ENCODE measurements around the gene CCT7. TPM values are rescaled to one million over a fixed set of nuclear protein-coding genes. Genes with fewer than 3 reads are reported as not detected.

CCT7 gene
- total RNA-seq, 1 donor from 2014 or later = 359 TPM

GRCh38 chr2:73228631-73229030 lies 5.5 kb upstream of the CCT7 start:
- DNase-seq (ENCODE audit: low read depth) (no peak), FAIRE-seq (no peak)
- Histone ChIP-seq H3K9me3 (ENCODE audit: insufficient read depth, low read depth, low read length) (no peaks in the 10 kb centered on the region), H2AFZ (ENCODE audit: low read depth, low read length) (no peak overlapping the region), H3K4me1 (ENCODE audit: insufficient read depth, low read length) (peaks cover 8% of the 10 kb centered on the region), H4K20me1 (ENCODE audit: insufficient read depth, low read length) (no peaks in the 10 kb centered on the region), H3K27ac (ENCODE audit: low read depth, low read length) (no peak overlapping the region), H3K4me2 (ENCODE audit: low read length) (no peak overlapping the region), H3K79me2 (ENCODE audit: insufficient read depth, low read length) (peaks cover 7% of the 10 kb centered on the region), H3K36me3 (ENCODE audit: insufficient read depth, low read length) (peaks cover 8% of the 10 kb centered on the region), H3K27me3 (ENCODE audit: insufficient read depth, low read length) (no peaks in the 10 kb centered on the region), H3K9ac (ENCODE audit: low read length) (no peak overlapping the region), H3K4me3 (ENCODE audit: insufficient read depth, low read depth, low read length) (no peak overlapping the region)
- no peaks in the 10 kb centered on the region for H3K27me3 Mint-ChIP-seq (ENCODE audit: low read depth, unreplicated experiment)
- H3K27ac Mint-ChIP-seq (ENCODE audit: unreplicated experiment) = no peak overlapping the region
- peaks cover 3% of the 10 kb centered on the region for H3K4me1 Mint-ChIP-seq (ENCODE audit: low read depth, unreplicated experiment)
- TF ChIP-seq EZH2 (IDR thresholded peaks at IDR 0.05; ENCODE audit: insufficient read depth, low read length) = no peak
- no peak for TF ChIP-seq CTCF (IDR thresholded peaks at IDR 0.05; ENCODE audit: insufficient read depth, low read depth, low read length)
- H3K4me3 Mint-ChIP-seq (ENCODE audit: unreplicated experiment) = no peak overlapping the region
- peaks cover 17% of the 10 kb centered on the region for H3K36me3 Mint-ChIP-seq (ENCODE audit: low read depth, unreplicated experiment)
- no peaks in the 10 kb centered on the region for H3K9me3 Mint-ChIP-seq (ENCODE audit: unreplicated experiment)

- Histone ChIP-seq H2AFZ (ENCODE audit: low read depth, low read length) (peak overlapping the region; percentile 83), H3K79me2 (ENCODE audit: insufficient read depth, low read length) (peaks cover 41% of the 10 kb centered on the region), H3K4me2 (ENCODE audit: low read length) (peak overlapping the region; percentile 100), H3K36me3 (ENCODE audit: insufficient read depth, low read length) (peaks cover 7% of the 10 kb centered on the region), H3K9ac (ENCODE audit: low read length) (peak overlapping the region; percentile 88), H4K20me1 (ENCODE audit: insufficient read depth, low read length) (peaks cover 31% of the 10 kb centered on the region), H3K27ac (ENCODE audit: low read depth, low read length) (peak overlapping the region; percentile 52), H3K4me1 (ENCODE audit: insufficient read depth, low read length) (peaks cover 19% of the 10 kb centered on the region), H3K4me3 (ENCODE audit: insufficient read depth, low read depth, low read length) (peak overlapping the region; percentile 96), H3K9me3 (ENCODE audit: insufficient read depth, low read depth, low read length) (no peaks in the 10 kb centered on the region), H3K27me3 (ENCODE audit: insufficient read depth, low read length) (no peaks in the 10 kb centered on the region)
- Mint-ChIP-seq H3K27me3 (ENCODE audit: low read depth, unreplicated experiment) (no peaks in the 10 kb centered on the region), H3K9me3 (ENCODE audit: unreplicated experiment) (no peaks in the 10 kb centered on the region), H3K4me3 (ENCODE audit: unreplicated experiment) (peak overlapping the region; percentile 98), H3K27ac (ENCODE audit: unreplicated experiment) (no peak overlapping the region), H3K36me3 (ENCODE audit: low read depth, unreplicated experiment) (peaks cover 10% of the 10 kb centered on the region), H3K4me1 (ENCODE audit: low read depth, unreplicated experiment) (peaks cover 15% of the 10 kb centered on the region)
- TF ChIP-seq CTCF (IDR thresholded peaks at IDR 0.05; ENCODE audit: insufficient read depth, low read depth, low read length) = no peak
- no peak for TF ChIP-seq EZH2 (IDR thresholded peaks at IDR 0.05; ENCODE audit: insufficient read depth, low read length)
- DNase-seq (ENCODE audit: low read depth) (no peak), FAIRE-seq (no peak)
Measured at GRCh38 chr2:73232403-73233153, 1.5 kb upstream of the CCT7 start.

Measured in astrocyte (in vitro differentiated cells and primary cell).